HG02840 (cell line): ENCODE measurements around the gene PRDM11.

Source experiments
- ATAC-seq: cut with Tn5 transposase; IDR thresholded peaks from one replicate; pipeline ENCODE4 v1.9.1; 2021; ENCODE audit warnings: mild to moderate bottlenecking, moderate library complexity, moderate number of reproducible peaks; ENCODE audit not compliant: unreplicated experiment, low FRiP score

Gene PRDM11

DNA sequence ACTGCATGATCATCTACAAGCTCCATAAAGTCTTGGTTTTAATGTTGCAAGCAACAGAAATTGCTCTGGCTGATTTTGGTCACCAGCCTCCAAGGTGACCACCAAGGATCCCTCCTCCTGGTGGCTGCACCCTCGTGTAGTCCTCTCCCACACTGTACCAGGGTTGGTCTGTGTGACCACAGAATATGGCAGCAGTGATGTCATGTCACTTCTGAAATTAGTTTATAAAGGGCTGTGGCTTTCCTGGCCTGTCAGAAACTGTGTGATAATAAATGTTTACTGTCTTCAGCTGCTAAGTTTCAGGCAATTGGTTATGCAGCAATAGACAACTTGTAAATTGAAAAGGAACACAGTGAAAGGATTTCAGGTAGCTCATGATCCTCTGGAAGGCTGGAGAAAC, 5.3 kb upstream of the PRDM11 start:
- ATAC-seq, result no peak

DNA sequence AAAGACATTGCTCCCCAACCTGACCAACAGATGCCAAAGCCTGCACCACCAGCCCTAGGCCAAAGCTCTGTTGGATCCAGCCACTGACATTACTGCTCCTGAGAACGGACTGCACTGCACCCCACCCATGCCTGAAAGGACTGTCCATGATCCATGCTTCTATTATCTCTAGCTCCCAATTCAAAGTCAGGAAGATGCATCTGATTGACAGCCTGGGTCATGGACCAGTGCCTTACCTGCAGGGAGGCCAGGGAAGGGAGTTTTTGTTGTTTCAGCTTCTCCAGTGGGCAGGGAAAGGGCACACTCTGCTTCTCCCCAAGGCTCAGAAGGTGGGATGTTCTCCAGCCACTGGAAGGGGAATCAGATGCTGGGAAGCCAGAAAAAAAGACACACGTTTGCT, 4.8 kb upstream of the PRDM11 start:
- no peak for ATAC-seq

DNA sequence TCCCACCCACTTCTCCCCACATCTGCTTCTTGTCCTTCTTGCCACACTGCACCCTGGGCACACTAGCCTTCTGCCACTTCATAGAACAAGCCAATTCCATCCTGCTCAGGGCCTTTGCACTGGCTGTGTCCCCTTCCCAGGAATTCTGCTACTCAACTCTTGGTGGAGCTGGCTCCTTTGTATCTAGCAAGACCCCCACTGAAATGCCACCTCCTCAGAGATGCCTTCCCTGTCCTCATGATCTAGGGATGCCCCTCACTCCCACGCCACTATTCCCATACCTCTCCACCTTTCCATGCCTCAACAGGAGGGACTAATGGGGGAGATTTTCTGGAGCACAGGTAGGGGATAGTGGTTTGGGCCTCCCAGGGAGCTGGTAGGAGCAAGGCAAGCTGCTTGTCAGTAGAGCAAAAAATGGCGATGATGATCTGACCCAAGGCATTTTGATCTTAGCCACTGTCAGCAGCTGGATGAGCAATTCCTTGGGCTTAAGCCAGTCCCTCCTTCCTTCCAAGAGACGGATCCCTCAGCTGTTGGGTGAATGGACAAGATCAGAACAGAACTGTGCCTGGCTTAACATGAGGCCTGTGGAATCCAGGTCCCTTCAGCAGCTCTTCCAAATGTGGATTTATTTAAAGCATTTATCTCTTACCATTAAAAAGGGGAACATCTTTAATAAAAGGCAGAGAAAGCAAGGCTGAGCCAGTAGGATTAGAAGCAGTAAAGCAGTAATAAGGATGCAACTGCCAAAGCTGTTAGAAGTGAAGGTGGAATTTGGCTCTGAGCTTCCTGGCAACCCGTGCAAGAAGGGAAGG, 4.0 kb upstream of the PRDM11 start:
- ATAC-seq, result no peak

DNA sequence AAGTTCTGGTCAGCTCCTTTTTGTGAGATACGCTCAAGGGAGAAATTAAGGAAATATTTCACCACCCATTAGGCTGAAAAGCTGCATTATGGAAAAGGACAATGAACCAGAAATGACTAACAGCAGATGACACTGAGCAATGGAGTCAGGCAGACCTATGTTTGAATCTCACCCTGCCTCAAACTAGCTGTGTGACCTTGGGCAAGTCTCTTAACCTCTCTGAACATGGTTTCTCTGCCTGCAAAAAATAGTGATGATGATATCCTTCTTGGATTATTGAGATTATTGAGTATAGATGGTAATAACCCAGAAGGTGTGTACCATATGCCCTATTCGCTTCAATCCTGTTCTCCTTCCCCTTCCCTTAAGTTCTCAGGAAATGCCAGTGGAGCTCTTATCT, 2.9 kb upstream of the PRDM11 start:
- no peak for ATAC-seq

DNA sequence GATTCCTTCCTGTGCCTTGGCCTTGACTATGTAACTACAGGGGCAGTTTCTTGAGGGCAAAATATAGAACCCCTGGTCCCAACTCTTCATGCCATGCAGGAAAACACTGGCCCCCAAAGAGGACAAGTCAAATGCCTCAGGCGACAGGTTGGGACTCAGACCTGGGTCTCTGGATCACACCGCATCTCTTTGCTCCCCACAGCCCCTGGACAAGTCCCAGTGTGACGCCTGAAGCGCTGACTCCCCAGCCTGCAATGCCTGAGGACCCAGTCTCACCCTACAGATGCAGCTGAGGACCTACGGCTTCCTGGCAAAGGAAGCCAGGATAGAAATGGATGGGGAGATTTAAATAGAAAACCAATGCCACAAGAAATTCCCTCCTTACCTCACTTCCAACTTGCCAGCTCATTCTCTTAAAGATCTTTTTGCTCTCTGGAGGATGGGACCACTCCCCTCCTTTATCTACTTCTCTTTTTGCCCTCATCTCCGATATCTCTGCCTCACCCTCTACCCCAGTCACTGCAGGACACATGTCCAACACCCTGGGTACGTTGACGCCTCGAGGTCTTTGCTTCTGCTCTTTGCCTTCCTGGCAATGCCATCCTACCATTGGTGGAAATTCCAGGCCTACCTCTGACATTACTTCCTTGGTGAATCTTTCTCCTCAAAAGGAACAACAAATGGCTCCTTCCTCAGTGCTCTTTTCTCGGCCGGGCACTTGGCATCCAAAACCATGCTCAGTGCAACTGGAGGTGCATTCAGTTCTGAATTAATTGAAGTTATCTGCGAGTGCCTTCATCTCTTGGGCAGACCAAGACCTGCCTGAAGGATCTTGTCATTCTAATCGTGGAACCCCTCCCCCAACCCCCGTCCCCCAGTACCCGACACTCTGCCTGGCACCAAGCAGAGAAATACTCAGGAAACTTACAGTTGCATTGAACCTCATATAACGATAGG, 2.0 kb upstream of the PRDM11 start:
- ATAC-seq, result no peak

DNA sequence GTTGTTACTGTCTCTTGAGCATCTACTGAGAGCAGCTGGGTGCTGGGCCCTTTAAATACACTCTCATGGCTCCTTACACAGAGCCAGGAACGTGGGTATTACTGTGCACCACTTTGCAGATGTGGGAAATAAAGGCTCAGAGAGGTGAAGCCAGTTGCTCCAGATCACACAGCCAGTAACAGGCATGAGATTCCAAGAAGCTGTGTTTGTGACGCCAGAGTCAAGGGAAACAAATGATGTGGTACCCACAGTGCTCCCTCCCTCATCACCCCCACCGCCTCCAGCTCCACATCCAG, 1.4 kb upstream of the PRDM11 start:
- no peak for ATAC-seq

DNA sequence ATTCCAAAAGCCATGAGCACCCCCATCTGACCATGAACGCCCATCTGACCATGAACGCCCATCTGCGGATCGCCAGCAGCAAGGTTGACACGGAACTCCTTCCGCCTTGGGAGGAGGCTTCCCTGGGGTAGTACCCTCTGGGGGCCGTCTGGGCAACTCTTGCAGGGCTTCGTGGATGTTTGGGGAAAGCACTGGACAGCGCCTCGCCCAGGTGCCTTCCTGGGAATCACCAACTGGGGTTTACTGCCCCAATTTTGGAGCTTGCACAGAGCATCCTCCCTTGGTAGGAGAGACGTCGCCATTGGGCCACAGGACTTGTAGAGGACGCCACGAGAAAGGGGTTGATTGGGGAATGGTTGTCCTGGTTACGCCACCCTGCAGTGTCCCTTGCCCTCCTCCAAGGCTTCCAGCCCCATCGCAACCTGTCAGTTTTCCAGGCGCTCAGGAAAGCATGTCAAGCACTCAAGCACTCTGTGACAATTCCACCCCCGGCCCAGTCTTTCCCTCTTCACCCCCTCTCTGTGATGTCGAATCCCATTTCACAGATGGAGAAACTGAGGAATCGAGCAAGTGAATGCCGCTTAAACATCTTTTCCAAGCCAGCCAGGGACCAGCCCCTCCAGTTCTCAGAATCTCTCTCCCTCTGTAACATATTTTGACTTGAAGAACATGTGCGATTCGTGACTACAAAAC, 914 bp upstream of the PRDM11 start:
- no peak for ATAC-seq

DNA sequence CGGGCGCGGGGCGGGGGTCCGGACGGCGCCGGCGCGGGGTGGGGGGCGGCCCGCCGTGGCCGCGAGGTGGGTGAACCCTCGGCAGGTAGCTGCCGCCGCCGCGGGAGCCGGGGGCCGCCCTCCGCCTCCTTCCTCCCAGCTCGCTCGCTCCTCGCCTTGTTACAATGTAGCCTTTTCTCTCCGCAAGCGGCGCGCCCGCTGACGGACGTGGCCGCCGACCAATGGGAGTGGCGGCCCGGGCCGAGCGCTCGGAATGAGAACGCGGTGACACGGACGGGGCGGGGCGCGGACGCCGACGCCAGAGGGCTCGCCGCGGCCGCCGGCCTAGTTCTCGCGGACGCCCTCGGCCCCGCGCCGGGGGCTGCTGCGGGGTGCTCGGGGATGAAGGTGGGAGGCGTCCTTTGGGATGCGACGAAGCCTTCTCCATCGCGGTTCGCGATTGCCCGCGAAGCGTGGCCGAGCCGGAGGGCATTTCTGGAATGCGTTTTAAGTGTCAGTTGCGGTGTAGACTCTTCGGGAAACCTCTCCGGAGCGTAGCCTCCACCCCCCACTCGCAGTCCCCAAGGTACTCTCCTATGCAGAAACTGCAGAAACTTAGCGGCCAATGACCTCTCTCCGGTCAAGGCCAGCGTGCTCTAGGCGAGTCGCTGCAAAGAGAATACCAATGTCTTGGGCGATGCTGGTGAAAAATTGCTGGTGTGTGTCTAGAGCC, 734 bp downstream of the PRDM11 start:
- peak; percentile 98 for ATAC-seq

DNA sequence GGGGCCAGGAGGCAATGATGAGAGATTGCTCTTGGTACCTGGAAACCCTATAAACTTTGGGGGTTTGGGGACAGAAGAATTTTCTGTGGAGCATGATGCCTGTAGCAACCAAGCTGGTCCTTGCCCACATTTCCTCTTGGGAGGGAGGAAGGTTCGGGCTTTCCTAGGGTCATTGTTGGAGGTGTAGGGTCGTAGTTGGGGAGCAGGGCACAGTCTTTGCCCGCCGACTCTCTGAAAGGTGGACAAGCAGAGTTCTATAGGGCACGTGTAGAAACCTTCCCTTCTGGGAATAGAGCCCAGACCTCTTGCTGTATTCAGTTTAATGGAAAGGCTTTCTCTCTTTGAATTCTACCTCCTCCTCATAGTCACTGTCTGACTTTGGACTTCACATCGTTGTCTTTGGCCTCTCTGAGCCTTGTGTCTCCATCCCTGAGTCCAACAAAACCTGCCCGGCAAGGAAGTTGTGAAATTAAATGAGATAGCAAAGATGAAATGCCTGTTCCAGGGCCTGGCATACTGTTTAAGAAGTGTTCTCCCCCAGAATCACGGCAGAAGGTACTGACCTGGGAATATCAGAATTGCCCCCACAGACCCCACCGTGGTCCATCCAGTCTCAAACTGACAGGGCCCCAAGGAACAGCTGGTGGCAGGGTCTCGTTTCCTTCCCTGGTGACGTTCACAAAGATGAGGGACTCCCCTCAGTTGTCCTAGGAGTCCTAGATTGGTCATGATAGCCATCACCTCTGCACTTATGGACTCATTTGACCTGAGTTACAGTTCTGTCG, 1.6 kb downstream of the PRDM11 start:
- no peak for ATAC-seq

DNA sequence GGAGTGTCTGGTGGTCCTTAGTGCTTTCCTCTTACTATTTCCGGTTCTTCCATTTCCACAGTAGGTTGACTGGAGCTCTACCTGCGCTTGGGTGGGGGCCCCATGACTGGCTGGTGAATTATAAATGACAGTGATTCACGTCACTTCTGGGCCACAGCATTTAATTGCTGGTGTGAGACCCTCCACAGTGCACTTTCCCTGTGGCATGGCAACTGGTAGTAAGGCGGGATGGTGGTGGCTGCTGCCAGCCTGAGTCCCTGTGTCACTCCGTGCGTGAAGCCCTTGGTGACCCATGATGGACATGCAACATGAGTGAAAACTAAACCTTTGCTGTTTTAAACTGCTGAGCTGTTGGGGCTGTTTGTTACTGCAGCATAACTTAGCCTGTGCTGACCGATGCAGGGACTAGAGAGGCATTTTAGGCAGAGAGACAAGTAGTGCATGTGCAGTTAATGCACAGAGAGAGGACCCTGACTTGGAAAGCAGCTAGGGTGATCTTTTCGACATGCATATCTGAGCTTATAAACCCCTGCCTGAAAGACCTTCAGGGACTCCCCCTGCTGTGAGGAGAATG, 3.1 kb downstream of the PRDM11 start:
- ATAC-seq, result no peak

DNA sequence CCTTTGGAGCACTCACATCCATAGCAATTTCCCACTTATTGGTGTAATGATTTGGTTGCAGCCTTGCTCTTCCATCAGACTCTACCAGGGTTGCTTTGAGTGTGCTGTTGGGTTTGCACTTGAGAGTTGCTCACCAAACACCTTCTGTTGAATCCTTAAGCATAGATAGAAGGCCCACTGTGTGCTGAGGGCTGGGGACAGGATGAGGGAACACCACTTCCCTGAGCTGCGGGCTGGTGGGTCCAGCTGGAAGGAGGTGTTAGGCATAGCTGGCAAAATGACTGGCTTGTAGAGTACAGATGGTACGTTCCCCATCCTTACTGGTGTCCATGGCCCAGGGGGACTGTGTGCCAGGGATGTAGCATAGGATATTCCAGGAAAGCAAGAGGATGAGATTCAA, 3.9 kb downstream of the PRDM11 start:
- ATAC-seq, result no peak

DNA sequence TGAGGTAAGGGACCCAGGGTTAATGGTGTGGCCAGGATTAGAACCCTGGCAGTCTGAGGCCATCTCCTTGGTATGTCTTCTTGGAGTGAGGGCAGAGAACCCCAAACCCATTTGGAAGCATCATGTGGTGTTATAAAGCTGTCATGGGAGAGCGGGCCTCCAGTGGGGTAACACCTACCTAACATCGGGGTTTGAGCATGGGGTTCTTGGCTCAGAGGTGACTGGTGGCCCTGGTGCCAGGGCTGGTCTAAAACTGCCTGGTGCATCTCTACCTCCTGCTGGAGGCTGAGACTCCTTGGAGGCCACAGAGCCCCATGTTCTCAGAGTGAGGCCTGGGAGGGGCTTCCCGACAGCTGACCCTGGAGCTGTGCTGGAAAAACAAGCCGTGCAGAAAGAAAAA, 4.5 kb downstream of the PRDM11 start:
- no peak for ATAC-seq

DNA sequence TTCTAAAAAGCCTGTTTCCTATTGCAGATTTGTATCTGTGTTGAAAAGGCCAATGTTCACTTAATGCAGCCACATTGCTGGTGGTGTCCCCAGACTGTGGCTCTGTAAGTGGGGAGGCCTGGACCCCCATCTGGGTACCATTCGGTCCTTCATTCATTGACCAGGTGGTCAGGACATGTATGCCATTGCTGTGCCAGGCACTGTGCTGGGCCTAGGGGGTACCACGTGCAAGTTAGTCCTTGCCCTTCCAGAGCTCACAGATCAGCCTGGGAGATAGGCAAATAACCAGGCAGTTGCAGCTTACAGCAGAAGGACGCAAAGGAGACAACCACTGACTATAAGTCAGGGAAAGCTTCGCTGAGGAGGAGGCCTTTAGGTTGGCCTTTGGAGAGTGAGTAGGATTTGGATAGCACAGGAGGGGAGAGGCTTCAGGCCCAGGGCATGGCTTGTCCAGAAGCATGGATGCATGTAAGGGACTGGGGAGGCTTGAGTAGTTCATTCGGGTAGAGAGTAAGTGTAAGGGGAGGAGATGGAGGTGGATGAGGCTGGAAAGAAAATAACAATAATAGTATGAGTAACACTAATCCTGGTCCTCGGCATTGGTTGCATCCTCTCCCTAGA, 5.0 kb downstream of the PRDM11 start:
- no peak for ATAC-seq

DNA sequence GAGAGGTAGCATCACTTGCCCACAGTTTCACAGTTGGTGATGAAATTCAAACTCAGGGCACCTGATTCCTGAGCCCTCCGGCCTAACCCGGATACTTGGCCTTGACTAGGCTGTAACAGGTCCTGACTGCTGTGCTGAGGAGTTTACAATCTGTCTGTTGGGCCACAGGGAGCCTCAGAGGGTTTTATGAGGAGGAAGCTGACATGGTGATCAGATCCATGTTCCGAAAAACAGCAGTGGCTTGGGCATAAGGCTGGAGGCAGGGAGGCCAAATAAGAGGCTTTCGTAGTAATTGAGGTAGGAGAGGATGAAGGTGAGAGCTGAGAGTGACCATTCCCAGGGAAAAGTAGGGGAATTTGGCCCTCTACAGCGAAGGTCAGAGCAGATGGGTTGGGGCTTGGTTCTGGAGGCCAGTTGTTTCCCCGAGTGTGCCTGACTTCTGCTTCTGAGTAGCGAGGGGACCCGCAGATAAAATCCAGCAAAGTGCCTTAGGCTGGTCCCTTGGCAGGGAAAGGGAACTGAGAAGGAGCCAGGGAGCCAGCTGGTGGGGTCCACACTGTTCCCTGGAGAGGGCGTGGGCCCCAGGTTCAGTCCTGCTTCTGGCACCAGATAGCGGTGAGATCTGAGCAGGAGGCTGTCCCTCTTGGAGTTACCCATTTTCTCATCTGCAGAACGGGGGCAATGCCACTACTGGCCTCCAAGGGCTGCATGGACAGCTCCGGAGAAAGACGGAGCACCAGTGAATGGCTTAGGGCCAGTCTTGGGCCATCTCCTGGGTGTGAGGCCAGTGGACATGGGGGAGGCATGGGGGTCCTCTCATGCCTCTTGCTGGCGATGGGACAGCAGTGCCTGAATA, 6.5 kb downstream of the PRDM11 start:
- no peak for ATAC-seq

DNA sequence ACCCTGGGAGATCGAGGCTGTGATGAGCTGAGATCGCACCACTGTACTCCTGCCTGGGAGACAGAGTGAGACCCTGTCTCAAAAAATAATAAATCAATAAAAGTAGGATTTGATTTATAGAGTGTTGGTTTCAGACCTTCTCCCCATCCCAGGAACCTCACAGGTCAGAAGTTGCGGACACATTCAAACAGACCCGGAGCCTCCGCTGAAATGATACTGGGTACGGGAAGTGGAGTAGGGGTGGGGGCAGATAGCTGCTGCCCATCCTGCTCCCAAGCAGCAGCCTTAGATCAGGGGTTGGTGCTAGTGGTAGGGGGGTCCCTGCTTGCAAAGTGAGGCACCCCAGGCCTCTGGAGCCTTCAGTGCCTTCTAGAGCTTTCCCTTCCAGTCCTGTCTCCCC, 7.8 kb downstream of the PRDM11 start:
- no peak for ATAC-seq

DNA sequence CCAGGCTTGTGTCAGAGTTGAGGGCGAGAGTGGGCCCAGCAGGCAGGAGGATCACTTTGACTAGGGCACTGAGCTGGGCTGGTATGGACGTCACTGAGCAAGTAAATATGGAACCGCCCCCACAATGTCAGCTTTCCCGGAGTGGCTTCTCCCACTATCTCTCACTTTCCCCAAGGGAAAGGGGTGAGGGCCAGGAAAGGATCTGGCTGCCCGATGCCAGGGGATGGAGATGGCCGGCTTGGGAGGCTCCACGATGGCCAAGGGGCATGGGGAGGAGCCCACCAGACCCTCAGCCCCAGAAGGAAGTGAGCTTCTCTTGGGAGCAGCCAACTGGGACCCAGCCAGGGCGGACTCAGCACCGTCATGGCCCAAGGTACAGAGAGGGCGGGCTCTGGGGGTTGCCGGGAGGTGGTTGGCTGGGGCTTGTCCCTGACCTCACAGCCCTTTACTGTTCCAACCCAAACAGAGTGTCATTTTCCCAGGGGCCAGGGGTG, 8.7 kb downstream of the PRDM11 start:
- no peak for ATAC-seq

DNA sequence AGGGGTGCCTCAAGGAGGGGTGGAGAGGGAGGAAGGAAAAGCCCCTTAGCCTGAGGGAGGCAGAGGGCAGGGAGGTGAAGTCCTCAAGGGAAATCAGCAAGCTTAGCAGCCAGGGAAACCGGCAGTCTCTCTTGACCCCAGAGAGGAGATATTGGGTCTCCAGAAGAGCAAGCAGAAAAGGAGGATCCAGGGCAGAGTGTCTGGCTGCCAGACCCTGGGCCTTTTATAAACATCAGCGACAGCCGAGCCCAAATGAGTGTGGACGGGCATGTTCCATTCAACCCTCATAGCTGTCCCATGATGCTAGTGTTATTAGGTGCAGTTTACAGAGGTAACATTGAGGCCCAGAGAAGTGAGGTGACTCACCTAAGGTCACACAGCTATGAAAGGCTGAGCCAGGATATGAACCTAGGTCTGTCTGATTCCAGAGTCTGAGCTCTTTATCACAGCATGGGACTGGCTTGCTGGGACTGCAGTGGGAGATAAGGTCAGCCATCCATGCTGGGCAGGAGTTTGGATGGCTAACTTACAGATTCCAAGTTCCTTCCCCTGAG, 9.3 kb downstream of the PRDM11 start:
- no peak for ATAC-seq

DNA sequence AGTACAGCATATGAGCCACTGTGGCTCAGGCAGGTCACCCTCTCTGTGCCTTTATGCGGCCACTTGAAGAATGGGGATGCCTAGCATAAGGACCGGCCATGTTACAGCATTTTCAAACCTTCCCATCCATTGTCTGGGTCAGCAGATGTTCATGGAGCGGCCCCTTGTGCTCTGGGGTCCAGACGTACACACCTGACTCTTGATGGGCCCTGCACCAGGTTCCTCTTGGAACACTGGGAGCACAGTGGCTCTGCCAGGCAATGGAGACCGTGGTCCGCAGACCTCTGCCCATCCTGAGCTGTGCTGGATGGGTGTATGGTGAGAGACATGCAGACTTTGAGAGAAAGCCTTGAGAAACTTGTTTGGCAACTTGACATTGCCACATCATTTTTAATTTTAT, 9.8 kb downstream of the PRDM11 start:
- ATAC-seq, result no peak
